Stimulated activated CD4-positive, alpha-beta T cell treated with anti-CD3 and anti-CD28 coated beads, Interleukin-1b, Interleukin-23, amount 100 ng/mL, for 24 hours (primary cell): ENCODE results near the gene NFATC1.

Experiments used
- DNase-seq, 4 experiments: peaks; one replicate each; pipeline ENCODE4 v3.0.0-alpha.2; 2020; ENCODE audit warnings: low read depth in 4 of 4, low spot score in 1 of 4

Gene NFATC1

DNA sequence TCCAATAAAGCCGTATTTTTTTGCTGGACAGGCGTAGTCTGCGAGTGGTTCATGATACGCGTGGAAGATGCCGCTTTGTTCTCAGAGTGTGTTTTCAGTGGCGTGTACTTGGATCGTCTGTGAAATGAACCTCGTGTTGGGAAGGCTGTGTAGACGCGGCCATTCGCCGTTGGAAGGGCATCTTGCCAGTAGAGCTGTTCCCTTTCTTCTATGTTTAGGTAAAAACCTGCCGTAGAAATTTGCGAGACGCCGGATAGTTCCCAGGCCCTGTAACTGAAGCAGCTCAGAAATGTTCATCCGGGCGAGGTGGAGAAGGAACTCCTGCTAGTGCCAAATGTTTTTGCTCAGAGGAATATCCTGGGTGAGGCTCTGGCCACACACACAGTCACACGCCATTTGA, 133.6 kb downstream of the NFATC1 start:
- DNase-seq: no peak

DNA sequence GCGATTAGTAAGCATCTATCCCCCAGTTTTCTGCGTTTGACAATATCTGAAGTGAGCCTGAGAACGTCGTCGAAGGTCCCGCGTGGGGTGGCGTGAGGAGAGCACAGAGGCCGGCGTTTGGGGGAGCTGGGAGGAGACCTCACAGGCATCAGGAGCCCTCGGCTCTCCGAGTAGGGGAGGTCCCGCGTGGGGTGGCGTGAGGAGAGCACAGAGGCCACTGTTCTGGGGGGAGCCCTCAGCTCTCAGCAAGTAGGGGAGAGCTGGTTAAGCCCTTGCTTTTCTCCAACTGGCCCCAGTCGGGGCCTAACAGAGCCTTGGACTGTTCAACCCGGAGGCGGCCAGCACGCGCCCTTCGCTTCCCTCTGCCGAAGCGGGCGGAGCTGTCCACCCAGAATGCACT, 134.3 kb downstream of the NFATC1 start:
- no peak for DNase-seq

DNA sequence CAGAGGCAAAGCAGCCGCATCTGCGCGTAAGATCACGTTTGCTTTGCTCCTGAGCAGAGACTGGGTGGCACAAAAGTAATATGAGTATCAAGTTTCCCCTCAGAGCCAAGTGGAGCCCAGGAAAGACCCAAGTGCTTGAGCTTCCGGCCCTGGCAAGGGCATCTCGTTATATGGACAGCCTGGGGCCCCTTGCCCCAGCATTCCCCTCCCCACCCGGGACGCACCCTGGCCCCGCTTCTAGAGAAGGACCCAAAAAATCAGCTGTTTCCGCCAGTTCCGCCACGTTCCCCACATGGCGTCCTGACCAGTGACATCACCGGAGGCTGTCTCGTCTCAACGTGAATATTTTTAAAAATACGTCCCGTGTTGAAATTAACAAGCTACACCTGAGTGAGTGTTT, 135.1 kb downstream of the NFATC1 start:
- DNase-seq: no peak

DNA sequence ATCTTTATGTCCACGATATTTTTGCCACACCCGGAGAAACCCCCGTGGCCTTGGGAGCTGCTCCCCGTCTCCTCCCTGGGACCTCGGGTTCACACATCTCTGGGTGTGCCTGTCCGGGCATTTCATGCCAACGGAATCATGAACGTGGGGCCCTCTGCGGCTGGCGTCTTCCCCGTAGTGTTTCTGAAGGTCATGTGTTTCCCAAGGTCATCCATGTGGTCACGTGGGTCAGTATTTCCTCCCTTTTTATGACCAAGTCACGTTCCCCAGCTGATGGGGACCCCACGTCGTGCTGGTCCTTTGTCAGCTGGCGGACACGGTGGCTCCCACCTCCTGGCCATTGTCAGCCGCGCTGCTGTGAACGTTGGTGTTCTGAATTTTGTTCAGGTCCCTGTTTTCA, 135.7 kb downstream of the NFATC1 start:
- no peak for DNase-seq

DNA sequence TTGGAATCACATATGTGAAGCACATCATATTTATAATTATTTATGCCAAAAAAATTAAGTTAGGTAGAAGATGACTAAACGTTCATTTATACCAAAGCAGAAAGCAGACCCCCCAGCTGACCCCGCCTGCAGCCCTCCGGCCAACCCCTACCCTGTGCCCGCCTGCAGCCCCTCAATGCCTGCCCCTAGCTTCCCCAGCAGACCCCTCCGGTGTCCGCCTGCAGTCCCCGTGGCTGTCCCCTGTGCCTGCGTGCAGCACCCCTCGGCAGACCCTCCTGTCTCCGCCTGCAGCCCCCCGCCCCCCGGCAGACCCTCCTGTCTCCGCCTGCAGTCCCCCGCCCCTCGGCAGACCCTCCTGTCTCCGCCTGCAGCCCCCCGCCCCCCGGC, 136.2 kb downstream of the NFATC1 start:
- no peak for DNase-seq

DNA sequence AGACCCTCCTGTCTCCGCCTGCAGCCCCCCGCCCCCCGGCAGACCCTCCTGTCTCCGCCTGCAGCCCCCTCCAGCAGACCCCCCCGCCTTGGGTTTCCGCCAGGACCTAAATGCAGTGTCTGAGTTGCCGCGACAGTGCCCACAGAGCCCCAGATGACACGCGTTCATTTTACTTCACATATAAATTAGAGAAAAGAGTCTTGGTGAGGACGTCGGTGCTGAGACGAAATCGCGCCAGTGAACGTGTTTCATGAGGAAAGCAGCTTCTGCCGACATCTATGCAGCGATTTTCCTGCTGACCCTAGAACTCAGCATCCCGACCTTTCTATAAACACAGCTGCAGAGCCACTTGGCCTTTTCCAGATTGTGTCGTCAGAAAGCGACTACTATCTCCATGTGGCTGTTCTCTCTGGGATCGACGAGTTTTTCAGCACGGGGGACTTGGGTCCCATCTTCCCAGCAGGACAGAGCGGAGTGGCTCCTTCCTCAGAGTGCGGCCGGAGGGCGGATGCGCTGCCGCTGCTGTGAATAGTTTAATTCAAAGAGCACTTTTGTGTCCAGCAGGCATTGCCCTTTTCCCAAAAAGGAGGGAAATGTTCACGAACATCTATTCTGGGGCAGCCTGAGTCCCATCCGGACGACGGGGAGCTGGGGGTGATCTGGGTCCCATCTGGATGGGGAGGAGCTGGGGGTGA, 136.7 kb downstream of the NFATC1 start:
- DNase-seq: no peak

DNA sequence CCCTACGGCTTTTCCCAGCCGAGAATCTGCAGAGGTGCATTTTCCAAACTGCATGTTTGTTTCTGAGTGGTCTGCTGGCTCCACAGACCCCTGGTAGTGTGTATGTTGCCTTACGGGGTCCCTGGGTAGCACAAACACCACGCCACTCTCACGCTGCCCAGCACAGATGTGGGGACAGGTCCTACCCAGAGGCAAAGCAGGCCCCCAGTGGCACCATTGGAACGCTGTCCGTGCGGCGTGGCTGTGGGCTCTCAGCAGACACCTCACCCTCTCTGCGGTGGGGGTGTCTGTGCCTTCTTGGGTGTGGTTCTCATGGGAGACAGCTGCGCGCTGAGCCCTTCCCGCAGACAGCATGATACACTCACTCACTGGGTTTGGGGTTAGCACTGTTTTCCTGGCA, 137.4 kb downstream of the NFATC1 start:
- DNase-seq: no peak

DNA sequence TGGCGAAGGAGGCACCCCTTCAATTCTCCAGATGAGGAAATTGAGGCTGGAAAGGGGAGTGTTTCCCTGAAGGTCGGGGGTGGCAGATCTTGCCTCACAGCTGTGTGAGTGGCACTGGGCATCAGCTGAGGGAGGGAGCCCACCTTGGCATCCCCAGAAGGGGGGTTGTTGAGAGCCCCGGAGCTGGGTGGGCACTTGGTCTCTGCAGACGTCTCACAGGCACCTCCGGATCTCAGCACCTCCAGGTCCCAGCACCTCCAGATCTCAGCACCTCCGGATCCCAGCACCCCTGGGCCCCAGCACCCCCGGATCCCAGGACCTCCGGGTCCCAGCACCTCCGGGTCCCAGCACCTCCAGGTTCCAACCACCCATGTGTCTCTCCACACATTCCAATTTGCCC, 137.9 kb downstream of the NFATC1 start:
- DNase-seq: no peak

DNA sequence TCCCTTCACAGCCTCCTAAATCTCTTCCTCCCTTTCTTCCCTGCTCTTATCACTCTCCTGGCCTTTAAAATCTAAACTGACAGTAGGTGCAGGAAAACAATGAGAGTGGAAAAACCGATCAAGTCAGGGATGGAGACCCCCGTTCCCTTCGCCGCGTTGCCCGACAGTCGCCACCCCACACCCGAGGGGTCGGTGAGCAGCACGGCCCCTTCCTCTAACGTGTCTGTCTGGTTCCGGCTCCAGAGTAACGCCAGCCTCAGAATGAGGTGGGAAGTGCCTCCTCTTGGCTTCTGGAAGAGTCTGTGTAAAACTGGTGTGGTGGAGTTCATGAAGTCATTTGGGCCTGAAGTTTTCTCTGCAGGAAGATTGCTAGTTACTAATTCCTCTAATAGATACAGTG, 138.6 kb downstream of the NFATC1 start:
- DNase-seq: no peak

DNA sequence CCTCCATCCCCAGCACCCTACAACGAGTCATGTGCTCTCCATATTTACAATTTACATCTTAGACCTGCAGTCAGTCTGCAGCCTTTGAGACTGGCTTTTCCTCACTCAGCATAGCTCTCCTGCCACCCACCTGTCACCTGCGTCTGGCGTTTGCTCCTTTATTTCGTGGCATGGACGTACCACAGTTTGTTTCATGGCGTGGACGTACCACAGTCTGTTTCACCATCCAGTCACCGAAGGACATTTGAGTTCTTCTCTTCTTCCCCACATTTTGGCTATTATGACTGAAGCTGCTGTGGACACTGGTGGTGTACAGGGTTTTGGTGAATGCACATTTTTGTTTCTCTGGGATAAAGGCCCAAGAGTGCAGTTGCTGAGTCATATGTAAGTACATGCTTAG, 142.0 kb downstream of the NFATC1 start:
- DNase-seq: no peak

DNA sequence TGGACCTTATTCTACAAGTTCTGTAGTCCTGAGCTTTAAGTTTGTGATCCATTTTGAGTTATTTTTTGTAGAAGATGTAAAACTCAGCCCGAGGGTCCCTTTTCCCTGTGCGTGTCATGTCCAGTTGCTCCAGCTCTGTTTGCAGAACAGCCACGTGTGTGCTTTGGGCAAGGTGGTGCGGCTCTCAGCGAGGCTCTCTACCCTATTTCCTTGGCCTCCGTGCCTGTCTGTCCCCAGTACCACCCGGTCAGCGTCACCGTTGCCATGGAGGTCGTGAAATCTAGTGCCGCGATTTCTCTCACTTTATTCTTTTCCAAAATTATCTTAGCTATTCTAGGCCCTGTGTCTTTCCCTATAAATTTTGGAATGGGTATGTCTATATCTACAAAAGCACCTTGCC, 142.9 kb downstream of the NFATC1 start:
- no peak for DNase-seq

DNA sequence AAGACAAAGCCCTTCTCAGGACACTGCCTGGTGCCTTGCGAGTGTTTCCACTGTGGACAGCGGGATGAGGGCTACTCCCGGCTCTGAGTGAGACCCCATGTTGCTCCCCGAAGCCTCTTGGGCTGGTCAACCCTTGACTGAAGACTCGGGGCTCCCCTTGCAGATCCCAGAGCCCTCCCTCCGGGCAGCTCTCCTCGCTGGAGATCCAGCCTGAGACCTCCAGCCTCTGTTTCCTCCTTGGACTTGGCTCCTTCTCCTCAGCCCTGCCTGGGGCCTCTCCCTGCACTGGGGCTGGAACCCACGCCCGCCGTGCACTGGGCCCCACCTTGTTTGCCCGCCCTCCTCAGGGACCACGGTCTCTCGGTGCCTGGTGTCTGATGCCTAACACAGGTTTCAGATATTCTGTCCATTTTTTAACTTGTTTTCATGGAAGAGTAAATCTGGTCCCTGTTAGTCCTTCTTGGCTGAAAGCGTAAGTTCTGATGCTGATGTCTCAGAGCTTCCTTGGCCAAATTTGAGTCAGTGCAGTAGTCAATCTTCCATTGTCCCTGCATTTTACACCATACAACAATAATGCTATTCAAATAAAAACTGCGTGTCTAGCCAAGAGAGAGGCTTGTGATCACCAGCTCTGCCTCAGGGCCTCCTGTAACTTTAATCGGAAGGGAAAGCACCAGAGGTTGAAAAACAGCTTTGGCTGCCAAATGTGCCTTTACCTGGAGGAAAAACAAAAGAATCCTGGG, 144.6 kb downstream of the NFATC1 start:
- DNase-seq: no peak

DNA sequence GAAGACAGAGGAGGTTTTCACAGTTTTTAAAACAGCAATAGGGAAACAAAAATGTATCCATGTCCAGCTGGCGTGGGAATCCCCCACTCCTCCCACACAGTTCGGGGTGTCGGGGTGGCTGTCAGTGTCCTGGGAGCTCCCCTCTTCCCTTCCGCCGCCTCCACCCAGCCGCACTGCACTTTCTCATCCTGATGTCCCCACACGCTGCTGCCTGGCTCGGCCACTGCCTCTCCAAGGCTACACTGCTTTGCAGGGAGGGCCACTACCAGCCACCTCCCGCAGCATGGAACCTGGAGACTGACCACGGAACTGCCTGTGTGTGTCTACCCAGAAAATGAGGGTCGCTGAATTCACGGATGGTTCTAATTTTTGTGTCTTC, 145.2 kb downstream of the NFATC1 start:
- no peak for DNase-seq

DNA sequence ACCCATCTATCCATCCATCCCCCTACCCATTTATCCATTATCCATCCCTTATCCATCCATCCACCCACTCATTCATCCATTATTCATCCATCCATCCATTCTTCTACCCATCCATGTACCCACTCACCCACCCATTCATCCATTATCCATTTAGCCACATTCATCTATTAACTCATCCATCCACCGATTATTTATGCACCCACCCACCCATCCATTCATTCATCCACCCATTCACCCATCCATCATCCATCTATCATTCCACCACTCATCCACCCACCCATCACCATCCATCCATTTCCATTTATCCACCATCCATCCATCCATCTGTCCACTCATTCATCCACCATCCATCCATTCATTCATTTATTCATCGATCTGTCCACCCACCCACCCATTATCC, 146.5 kb downstream of the NFATC1 start:
- no peak for DNase-seq

DNA sequence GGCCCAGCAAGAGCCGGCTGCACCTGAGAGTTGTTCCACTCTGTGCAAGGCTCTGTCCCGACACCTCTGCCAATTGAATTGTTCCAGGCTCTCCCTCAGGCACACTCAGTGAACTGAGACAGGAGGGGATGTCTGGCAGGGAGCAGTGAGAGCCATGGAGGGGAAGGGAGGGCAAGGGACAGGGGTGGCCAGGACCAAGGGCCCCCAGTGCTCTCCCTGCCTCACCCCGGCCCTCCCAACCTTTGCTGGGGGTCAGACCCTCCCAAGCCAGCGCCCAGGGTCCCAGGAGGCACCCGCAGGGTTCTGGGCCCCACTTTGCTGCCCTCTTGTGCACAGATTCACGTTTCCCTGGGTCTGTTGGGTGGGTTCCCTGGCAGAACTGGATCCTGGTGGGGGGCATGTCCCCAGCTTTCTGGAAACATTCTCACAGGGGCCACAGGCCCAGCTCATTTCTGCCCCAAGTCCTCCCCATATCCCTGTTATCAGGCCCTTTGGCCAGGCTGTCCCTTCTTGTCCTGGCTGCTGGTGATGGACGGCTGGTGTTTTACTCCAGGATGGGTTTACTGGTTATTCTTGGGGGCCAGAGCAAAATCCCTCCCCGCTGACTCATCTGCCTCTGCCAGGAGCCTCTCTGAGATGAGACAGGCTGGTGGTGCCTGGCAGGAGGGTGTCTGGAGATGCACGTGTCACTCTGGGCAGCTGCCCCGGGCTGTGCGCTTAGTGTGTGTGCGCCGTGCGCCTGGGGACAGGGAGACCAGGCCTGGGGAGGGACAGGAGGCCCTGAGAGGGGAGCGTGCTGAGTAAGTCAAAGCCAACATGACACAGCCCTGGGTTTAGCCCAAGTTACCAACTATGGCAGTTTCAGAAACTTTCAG, 147.4 kb downstream of the NFATC1 start:
- DNase-seq: no peak

DNA sequence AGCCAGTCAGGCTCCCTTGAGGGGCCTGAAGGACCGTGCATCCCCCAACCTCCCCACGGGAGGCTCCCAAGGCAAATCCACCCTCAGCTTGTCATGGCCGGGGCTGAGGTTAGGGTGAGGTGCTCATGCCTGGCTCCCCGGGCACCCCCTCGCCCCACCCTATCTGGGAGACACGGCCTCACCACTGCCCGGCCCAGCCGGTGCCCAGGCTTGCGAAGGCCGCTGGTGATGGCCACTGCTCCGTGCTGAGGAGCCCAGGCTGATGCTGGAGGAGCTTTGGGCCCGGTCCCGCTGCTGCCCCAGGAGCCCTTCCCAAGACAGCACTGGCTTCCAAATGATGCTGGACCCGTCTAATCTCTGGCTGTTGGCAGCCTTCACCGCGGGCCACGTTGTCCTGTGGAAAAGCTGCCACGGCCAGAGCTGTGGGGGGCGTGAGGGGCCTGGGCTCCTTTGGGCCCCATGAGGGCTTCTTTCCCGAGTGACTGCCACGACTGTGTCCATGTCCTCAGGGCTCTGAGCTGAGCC, 148.2 kb downstream of the NFATC1 start:
- DNase-seq: no peak

DNA sequence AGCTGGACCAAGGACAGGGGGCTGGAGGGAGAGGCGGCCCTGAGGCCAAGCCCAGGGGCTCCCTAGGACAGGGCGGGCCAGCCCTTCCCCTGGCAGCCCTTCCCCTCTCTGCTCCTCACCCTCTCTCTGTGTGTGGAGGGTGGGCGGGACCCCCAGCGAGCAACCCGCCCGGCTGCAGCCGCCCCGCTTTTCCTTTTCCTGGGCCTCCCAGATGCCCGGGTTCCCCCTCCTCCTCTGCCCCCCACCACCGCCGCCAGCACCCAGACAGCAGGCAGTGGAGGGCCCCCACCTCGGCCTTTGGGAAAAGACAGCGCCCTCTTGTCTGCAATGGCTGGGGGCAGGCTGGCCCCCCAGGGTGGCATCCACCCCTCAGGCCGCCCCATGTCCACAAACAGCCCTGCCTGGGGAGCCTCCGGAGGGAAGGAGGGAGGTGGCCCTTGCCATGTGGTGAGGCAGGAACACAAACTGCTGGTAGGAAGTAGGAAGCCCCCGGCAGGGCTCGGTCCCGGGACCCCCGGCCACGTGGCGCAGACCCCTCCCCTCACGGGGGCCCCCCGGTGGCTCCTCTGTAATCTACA, 148.7 kb downstream of the NFATC1 start:
- no peak for DNase-seq

DNA sequence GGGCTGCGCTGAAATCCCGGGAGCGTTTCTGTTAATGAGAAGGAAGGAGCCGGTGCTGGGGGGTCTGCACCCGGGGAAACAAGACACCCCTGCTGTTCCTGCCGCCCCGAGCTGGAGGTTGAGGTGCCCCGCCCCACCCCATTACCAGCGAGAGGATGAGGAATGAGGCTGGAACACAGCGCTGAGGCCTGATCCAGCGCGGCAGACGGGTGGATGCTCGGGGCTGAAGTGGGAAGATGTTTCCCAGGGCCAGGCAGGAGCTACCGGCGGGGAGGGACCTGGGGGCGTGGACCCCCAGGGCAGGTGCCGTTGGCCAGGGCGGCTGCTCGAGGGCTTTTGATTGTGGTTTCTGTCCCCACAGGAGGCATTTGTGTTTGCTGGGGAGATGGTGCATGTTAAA, 149.5 kb downstream of the NFATC1 start:
- no peak for DNase-seq

DNA sequence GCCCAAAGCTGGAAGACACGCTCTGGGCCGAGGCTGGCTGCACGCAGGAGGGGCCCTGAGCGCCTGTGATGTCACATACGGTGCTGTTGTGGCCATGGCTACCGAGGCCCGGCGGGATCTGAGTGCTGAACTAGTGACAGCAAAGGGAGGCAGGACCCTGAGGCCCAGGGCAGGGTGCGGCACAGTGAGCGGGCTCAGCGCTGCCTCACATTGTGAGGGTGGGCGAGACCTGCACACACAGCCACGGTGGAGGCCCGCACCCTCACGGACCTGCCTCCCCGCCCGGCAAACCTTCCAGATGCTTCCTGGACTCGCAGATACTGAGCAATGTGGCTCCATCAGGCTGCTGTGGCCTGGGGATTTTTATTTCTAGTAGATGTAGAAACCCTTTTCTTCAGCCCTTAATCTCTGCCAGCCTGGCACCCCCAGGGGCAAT, 150.0 kb downstream of the NFATC1 start:
- no peak for DNase-seq

DNA sequence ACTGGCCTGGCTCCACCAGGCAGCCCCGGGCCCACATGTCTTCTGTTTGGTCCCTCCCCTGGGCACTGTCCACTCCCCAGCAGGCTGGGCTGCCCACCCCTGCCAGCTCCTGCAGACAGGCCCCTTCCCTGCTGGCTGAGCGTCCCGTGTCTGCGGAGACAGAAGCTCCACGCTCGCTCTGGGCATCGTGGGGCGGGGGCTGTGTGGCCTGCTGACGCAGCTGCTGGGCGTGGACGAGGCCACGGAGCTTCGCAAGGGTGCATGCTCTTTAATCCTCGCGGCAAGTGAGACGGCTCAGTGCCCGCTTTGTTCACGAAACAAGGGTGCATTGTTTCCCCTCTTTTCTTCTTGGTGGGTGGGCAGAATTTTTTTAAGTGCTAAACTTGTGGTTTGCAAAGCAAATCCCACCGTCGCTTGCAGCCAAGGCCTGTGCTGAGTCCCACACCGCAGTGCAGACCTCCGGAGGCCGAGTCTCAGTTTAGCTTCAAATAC, 151.1 kb downstream of the NFATC1 start:
- no peak for DNase-seq

DNA sequence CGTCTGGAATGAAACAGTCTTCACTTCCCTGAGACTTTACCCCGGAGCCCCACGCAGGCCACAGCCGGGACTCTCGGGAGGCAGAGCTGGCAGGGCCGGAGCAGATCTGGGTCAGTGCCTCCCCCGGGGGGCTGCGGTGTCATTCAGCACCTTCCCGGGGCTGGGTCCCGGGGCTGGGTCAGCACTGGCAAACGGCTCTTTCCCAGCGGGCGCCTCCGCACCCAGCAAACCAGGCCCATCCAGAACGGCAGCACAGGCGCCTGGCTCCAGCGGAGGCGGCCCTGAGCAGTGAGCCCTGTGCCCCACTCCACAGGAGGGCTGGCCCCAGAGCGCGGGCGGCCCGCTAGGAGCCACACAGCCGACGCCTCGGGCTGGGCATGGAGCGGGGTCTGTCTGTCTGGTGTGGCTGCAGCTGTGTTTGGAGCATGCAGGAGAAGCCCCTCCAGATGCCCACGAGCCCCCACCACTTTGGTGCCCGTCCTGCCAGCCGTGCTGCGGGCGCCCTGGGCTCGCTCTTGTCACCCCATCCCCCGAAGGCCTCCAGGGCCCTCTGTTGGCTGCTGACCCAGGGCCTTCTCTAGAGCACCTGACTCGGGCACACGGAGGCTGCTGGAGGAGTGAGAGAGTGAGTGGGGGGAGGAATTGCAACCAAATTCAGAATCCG, 151.8 kb downstream of the NFATC1 start:
- no peak for DNase-seq
